ENCODE measurements around the gene ZNRD2. TPM values are rescaled to one million over a fixed set of nuclear protein-coding genes. Genes with fewer than 3 reads are reported as not detected.

Gene ZNRD2
- total RNA-seq, 1 donor = 16.8 TPM

GRCh38 chr11:65581928-65582327 lies 11.7 kb downstream of the ZNRD2 start:
- Histone ChIP-seq H3K9me3 (ENCODE audit: low read depth, low read length) (no peaks in the 10 kb centered on the region), H3K4me3 (ENCODE audit: low read length) (no peak overlapping the region), H3K4me1 (ENCODE audit: insufficient read depth, low read length) (peaks cover 42% of the 10 kb centered on the region), H3K27me3 (ENCODE audit: insufficient read depth, low read length) (no peaks in the 10 kb centered on the region)

- no peaks in the 10 kb centered on the region for H3K9me3 ChIP-seq (ENCODE audit: low read depth, low read length)
- peaks cover 42% of the 10 kb centered on the region for H3K4me1 ChIP-seq (ENCODE audit: insufficient read depth, low read length)
- H3K4me3 ChIP-seq (ENCODE audit: low read length) = no peak overlapping the region
- no peaks in the 10 kb centered on the region for H3K27me3 ChIP-seq (ENCODE audit: insufficient read depth, low read length)
These were observed 13.3 kb downstream of the ZNRD2 start for GRCh38 chr11:65583589-65583988.

- no peaks in the 10 kb centered on the region for H3K27me3 ChIP-seq (ENCODE audit: insufficient read depth, low read length)
- no peaks in the 10 kb centered on the region for H3K9me3 ChIP-seq (ENCODE audit: low read depth, low read length)
- H3K4me3 ChIP-seq (ENCODE audit: low read length) = no peak overlapping the region
- H3K4me1 ChIP-seq (ENCODE audit: insufficient read depth, low read length) = peaks cover 42% of the 10 kb centered on the region
These were observed 13.8 kb downstream of the ZNRD2 start for GRCh38 chr11:65584106-65584505.

- Histone ChIP-seq H3K9me3 (ENCODE audit: low read depth, low read length) (no peaks in the 10 kb centered on the region), H3K4me1 (ENCODE audit: insufficient read depth, low read length) (peaks cover 44% of the 10 kb centered on the region), H3K4me3 (ENCODE audit: low read length) (no peak overlapping the region), H3K27me3 (ENCODE audit: insufficient read depth, low read length) (no peaks in the 10 kb centered on the region)
These were observed 14.5 kb downstream of the ZNRD2 start for GRCh38 chr11:65584723-65585171.

- Histone ChIP-seq H3K4me3 (ENCODE audit: low read length) (no peak overlapping the region), H3K4me1 (ENCODE audit: insufficient read depth, low read length) (peaks cover 44% of the 10 kb centered on the region), H3K9me3 (ENCODE audit: low read depth, low read length) (no peaks in the 10 kb centered on the region), H3K27me3 (ENCODE audit: insufficient read depth, low read length) (no peaks in the 10 kb centered on the region)
These were observed 15.3 kb downstream of the ZNRD2 start for GRCh38 chr11:65585396-65586246.

- Histone ChIP-seq H3K4me1 (ENCODE audit: insufficient read depth, low read length) (peaks cover 44% of the 10 kb centered on the region), H3K9me3 (ENCODE audit: low read depth, low read length) (no peaks in the 10 kb centered on the region), H3K4me3 (ENCODE audit: low read length) (no peak overlapping the region), H3K27me3 (ENCODE audit: insufficient read depth, low read length) (no peaks in the 10 kb centered on the region)
These were observed 16.0 kb downstream of the ZNRD2 start for GRCh38 chr11:65586247-65586630.

GRCh38 chr11:65586676-65587075 lies 16.4 kb downstream of the ZNRD2 start:
- Histone ChIP-seq H3K4me1 (ENCODE audit: insufficient read depth, low read length) (peaks cover 44% of the 10 kb centered on the region), H3K27me3 (ENCODE audit: insufficient read depth, low read length) (no peaks in the 10 kb centered on the region), H3K9me3 (ENCODE audit: low read depth, low read length) (no peaks in the 10 kb centered on the region), H3K4me3 (ENCODE audit: low read length) (no peak overlapping the region)

GRCh38 chr11:65588199-65589054 lies 18.1 kb downstream of the ZNRD2 start:
- no peak overlapping the region for H3K4me3 ChIP-seq (ENCODE audit: low read length)
- no peaks in the 10 kb centered on the region for H3K9me3 ChIP-seq (ENCODE audit: low read depth, low read length)
- H3K27me3 ChIP-seq (ENCODE audit: insufficient read depth, low read length) = no peaks in the 10 kb centered on the region
- peaks cover 44% of the 10 kb centered on the region for H3K4me1 ChIP-seq (ENCODE audit: insufficient read depth, low read length)

GRCh38 chr11:65589444-65590239 lies 19.4 kb downstream of the ZNRD2 start:
- peaks cover 44% of the 10 kb centered on the region for H3K4me1 ChIP-seq (ENCODE audit: insufficient read depth, low read length)
- no peaks in the 10 kb centered on the region for H3K27me3 ChIP-seq (ENCODE audit: insufficient read depth, low read length)
- no peaks in the 10 kb centered on the region for H3K9me3 ChIP-seq (ENCODE audit: low read depth, low read length)
- no peak overlapping the region for H3K4me3 ChIP-seq (ENCODE audit: low read length)

GRCh38 chr11:65590240-65590738 lies 20.0 kb downstream of the ZNRD2 start:
- Histone ChIP-seq H3K4me3 (ENCODE audit: low read length) (no peak overlapping the region), H3K4me1 (ENCODE audit: insufficient read depth, low read length) (peaks cover 50% of the 10 kb centered on the region), H3K27me3 (ENCODE audit: insufficient read depth, low read length) (no peaks in the 10 kb centered on the region), H3K9me3 (ENCODE audit: low read depth, low read length) (no peaks in the 10 kb centered on the region)

GRCh38 chr11:65591939-65592857 lies 21.9 kb downstream of the ZNRD2 start:
- no peaks in the 10 kb centered on the region for H3K9me3 ChIP-seq (ENCODE audit: low read depth, low read length)
- H3K4me1 ChIP-seq (ENCODE audit: insufficient read depth, low read length) = peaks cover 39% of the 10 kb centered on the region
- H3K27me3 ChIP-seq (ENCODE audit: insufficient read depth, low read length) = no peaks in the 10 kb centered on the region
- H3K4me3 ChIP-seq (ENCODE audit: low read length) = no peak overlapping the region

- Histone ChIP-seq H3K9me3 (ENCODE audit: low read depth, low read length) (no peaks in the 10 kb centered on the region), H3K27me3 (ENCODE audit: insufficient read depth, low read length) (no peaks in the 10 kb centered on the region), H3K4me1 (ENCODE audit: insufficient read depth, low read length) (peaks cover 31% of the 10 kb centered on the region), H3K4me3 (ENCODE audit: low read length) (no peak overlapping the region)
These were observed 22.7 kb downstream of the ZNRD2 start for GRCh38 chr11:65592858-65593517.

- no peaks in the 10 kb centered on the region for H3K27me3 ChIP-seq (ENCODE audit: insufficient read depth, low read length)
- peaks cover 24% of the 10 kb centered on the region for H3K4me1 ChIP-seq (ENCODE audit: insufficient read depth, low read length)
- H3K4me3 ChIP-seq (ENCODE audit: low read length) = no peak overlapping the region
- no peaks in the 10 kb centered on the region for H3K9me3 ChIP-seq (ENCODE audit: low read depth, low read length)
These were observed 23.5 kb downstream of the ZNRD2 start for GRCh38 chr11:65593518-65594414.

All from mononuclear cell (primary cell).